Natural killer cell (primary cell): ENCODE data around the gene ANGPTL2. TPM values are rescaled to one million over a fixed set of nuclear protein-coding genes. Genes with fewer than 3 reads are reported as not detected.
"Not testable (repeated sequence)": the region's sequence is repeated elsewhere in the genome, so short reads cannot be mapped to it uniquely, and the experiment has no call there.

Experiments used
- ATAC-seq, 3 donors: fragments of 150-1000 bp in 2 of 3; fragments of 200-7000 bp in 1 of 3; cut with Tn5 transposase; 1 replicate in 1 of 3; 2 replicates in 2 of 3; pipeline ENCODE4 v1.10.0; 2021; ENCODE audit warnings: mild to moderate bottlenecking in 2 of 3, moderate library complexity in 2 of 3
- DNase-seq, 2 donors: peaks; one replicate each; pipeline versions ENCODE4 v3.0.0 to v3.0.0-alpha.2; 2013 to 2021; ENCODE audit warnings: mixed read lengths in 1 of 2
- H3K27ac ChIP-seq: one replicate; pipeline ENCODE4 v1.5.1; 2013; ENCODE audit warnings: mild to moderate bottlenecking, low read length
- H3K27me3 ChIP-seq: one replicate; pipeline ENCODE4 v1.6.1; 2013; ENCODE audit warnings: low read length; ENCODE audit not compliant: control insufficient read depth, insufficient read depth
- H3K36me3 ChIP-seq: one replicate; pipeline ENCODE4 v1.6.1; 2013; ENCODE audit warnings: low read length; ENCODE audit not compliant: control insufficient read depth, insufficient read depth
- H3K4me1 ChIP-seq: one replicate; pipeline ENCODE4 v1.6.1; 2013; ENCODE audit warnings: low read length; ENCODE audit not compliant: control insufficient read depth, insufficient read depth
- H3K4me3 ChIP-seq: one replicate; pipeline ENCODE4 v1.5.1; 2013; ENCODE audit warnings: low read length
- H3K9me3 ChIP-seq: one replicate; pipeline ENCODE4 v1.6.1; 2013; ENCODE audit warnings: low read length; ENCODE audit not compliant: control insufficient read depth, insufficient read depth
- H3K27ac Mint-ChIP-seq, 2 donors: one replicate each; pipeline ENCODE4 v1.8.0; 2022; ENCODE audit warnings: mild to moderate bottlenecking in 2 of 2, mixed read lengths in 2 of 2, moderate library complexity in 1 of 2
- H3K27me3 Mint-ChIP-seq, 2 donors: one replicate each; pipeline ENCODE4 v1.8.0; 2022; ENCODE audit warnings: low read depth in 2 of 2, mixed read lengths in 2 of 2
- H3K36me3 Mint-ChIP-seq: one replicate; pipeline ENCODE4 v1.8.0; 2022; ENCODE audit warnings: mixed read lengths
- H3K4me1 Mint-ChIP-seq, 2 donors: one replicate each; pipeline ENCODE4 v1.8.0; 2022; ENCODE audit warnings: mixed read lengths in 2 of 2
- H3K4me3 Mint-ChIP-seq: one replicate; pipeline ENCODE4 v1.8.0; 2022; ENCODE audit warnings: mild to moderate bottlenecking, moderate library complexity, mixed read lengths
- H3K9me3 Mint-ChIP-seq, 2 donors: one replicate each; pipeline ENCODE4 v1.8.0; 2022; ENCODE audit warnings: mixed read lengths in 2 of 2
- CTCF ChIP-seq: fragments of 200-600 bp; IDR thresholded peaks from one replicate; pipeline ENCODE4 v1.8.0; 2022; ENCODE audit warnings: antibody characterized with exemption
- WGBS: methylation state at CpG from one replicate; pipeline ENCODE4 v1.1.7; 2013; ENCODE audit warnings: missing lambda C conversion rate; ENCODE audit not compliant: insufficient coverage; 5-methylcytosine and 5-hydroxymethylcytosine counted together
- intact Hi-C: fragments of 100-400 bp; cut with micrococcal nuclease; formaldehyde crosslinking; loops from one replicate; pipeline ENCODE4 v1.14.2; 2022
- total RNA-seq, 4 donors: library from RNA; stranded (reverse); fragments of 120-200 nt in 1 of 4; gene quantifications; one replicate each; pipeline versions ENCODE4 v1.2.3 to v1.2.4, GENCODE V29; 2013 to 2022

The ANGPTL2 gene
- total RNA-seq, 3 donors from 2014 or later (not counting 1 experiment from before 2014, with no cell fraction given) = not detected

- Histone ChIP-seq H3K27ac (no peak overlapping the region), H3K4me3 (no peak overlapping the region), H3K27me3 (no peaks in the 10 kb centered on the region), H3K9me3 (no peaks in the 10 kb centered on the region), H3K4me1 (no peaks in the 10 kb centered on the region), H3K36me3 (no peaks in the 10 kb centered on the region)
- intact Hi-C loops = no loop called here
- Mint-ChIP-seq H3K27me3 (peaks cover 0 to 7% of the 10 kb centered on the region in 2 donors), H3K9me3 (peaks cover 0 to 2% of the 10 kb centered on the region in 2 donors), H3K4me1 (no peaks in the 10 kb centered on the region), H3K27ac (no peak overlapping the region), H3K4me3 (no peak overlapping the region), H3K36me3 (no peaks in the 10 kb centered on the region)
- 91% methylated on average over 5 of the region's 5 CpGs for WGBS
- TF ChIP-seq CTCF = no peak
- ATAC-seq = no peak
- no peak for DNase-seq
Observed at GRCh38 chr9:127148014-127148413, 25.6 kb upstream of the ANGPTL2 start.

DNA sequence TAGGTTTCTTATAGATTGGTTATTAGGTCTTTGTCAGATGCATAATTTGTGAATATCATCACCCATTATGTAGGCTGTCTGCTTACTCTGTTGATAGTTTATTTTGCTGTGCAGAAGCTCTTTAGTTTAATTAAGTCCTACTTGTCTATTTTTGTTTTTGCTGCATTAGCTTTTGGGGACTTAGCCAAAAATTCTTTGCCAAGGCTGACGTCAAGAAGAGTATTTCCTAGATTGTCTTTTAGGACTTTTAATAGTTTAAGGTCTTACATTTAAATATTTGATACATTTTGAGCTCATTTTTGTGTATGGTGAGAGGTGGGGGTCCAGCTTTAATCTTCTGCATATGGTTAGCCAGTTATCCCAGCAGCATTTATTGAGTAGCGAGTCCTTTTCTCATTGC is 24.8 kb upstream of the ANGPTL2 start:
- 92% methylated on average over 2 of the region's 2 CpGs for WGBS

DNA sequence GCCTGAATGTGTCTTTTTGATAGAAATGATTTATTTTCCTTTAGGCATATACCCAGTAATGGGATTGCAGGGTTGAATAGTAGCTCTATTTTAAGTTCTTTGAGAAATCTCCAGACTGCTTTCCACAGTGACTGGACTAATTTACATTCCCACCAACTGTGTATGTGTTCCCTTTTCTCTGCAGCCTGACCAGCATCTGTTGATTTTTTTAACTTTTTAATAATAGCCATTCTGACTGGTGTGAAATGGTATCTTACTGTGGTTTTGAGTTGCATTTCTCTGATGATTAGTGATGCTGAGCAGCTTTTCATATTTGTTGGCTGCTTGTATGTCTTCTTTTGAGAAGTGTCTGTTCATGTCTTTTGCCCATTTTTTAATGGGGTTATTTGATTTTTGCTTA is 24.4 kb upstream of the ANGPTL2 start:
- intact Hi-C loops, H3K27ac ChIP-seq, H3K4me3 Mint-ChIP-seq, DNase-seq, H3K9me3 ChIP-seq, H3K4me3 ChIP-seq, ATAC-seq, H3K27me3 Mint-ChIP-seq, H3K9me3 Mint-ChIP-seq, H3K4me1 Mint-ChIP-seq, H3K36me3 ChIP-seq, H3K27ac Mint-ChIP-seq, H3K27me3 ChIP-seq, H3K36me3 Mint-ChIP-seq, H3K4me1 ChIP-seq: not testable (repeated sequence)

More for the DNA sequence above, 24.8 kb upstream of the ANGPTL2 start:
- no peak for DNase-seq
- no peak for TF ChIP-seq CTCF
- peaks cover 0 to 7% of the 10 kb centered on the region in 2 donors for H3K27me3 Mint-ChIP-seq
- ATAC-seq = no peak
- no peak overlapping the region for H3K4me3 Mint-ChIP-seq
- no peaks in the 10 kb centered on the region for H3K4me1 ChIP-seq
- no peak overlapping the region for H3K4me3 ChIP-seq
- H3K27me3 ChIP-seq = no peaks in the 10 kb centered on the region
- H3K27ac ChIP-seq = no peak overlapping the region
- no peaks in the 10 kb centered on the region for H3K36me3 Mint-ChIP-seq
- no peaks in the 10 kb centered on the region for H3K36me3 ChIP-seq
- H3K27ac Mint-ChIP-seq = no peak overlapping the region
- intact Hi-C loops = no loop called here
- H3K4me1 Mint-ChIP-seq = no peaks in the 10 kb centered on the region
- H3K9me3 Mint-ChIP-seq = peaks cover 0 to 2% of the 10 kb centered on the region in 2 donors
- no peaks in the 10 kb centered on the region for H3K9me3 ChIP-seq

DNA sequence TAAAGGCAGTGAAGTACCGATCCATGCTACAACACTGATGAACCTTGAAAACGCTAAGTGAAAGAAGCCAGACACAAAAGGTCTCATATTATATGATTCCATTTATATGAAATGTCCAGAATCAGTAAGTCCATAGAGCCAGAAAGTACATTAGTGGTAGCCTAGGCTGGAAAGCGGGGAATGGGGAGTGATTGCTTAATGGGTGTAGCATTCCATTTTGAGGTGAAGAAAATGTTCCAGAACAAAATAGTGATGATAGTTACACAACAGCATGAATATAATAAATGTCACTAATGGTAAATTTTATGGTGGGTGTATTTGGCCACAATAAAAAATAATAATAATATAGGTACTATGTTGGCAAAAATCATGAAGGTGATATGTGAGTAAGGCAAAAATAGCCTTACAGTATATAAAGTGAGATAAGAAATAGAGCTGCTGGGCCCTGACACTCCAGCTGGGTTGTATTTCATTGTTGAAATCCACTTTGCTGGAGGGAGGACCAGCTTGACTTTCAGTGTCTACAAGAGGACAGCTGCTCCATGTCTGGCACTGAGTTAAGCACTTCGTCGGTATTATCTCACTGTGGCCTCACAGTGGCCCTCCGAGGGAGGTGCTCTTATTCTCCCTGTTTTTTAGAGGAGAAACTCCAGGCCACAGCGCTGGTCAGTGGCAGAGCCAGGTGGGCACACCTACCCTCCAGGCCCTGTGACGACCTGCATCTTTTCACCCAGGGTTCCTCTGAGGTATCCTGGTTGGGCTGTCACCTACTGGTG is 22.4 kb upstream of the ANGPTL2 start:
- H3K27ac Mint-ChIP-seq = no peak overlapping the region
- intact Hi-C loops = no loop called here
- peaks cover 0 to 2% of the 10 kb centered on the region in 2 donors for H3K9me3 Mint-ChIP-seq
- no peaks in the 10 kb centered on the region for H3K36me3 ChIP-seq
- H3K36me3 Mint-ChIP-seq = no peaks in the 10 kb centered on the region
- no peaks in the 10 kb centered on the region for H3K4me1 ChIP-seq
- DNase-seq (no peak), ATAC-seq (no peak)
- H3K4me1 Mint-ChIP-seq = no peaks in the 10 kb centered on the region
- H3K27me3 Mint-ChIP-seq = peaks cover 4 to 7% of the 10 kb centered on the region in 2 donors
- H3K27ac ChIP-seq = no peak overlapping the region
- no peak for TF ChIP-seq CTCF
- no peak overlapping the region for H3K4me3 ChIP-seq
- H3K9me3 ChIP-seq = no peaks in the 10 kb centered on the region
- H3K4me3 Mint-ChIP-seq = no peak overlapping the region
- no peaks in the 10 kb centered on the region for H3K27me3 ChIP-seq
- WGBS = 91% methylated on average over 8 of the region's 8 CpGs
